Measurements from ENCODE around the gene OR4A15. TPM values are rescaled to one million over a fixed set of nuclear protein-coding genes. Genes with fewer than 3 reads are reported as not detected.

OR4A15 gene
- total RNA-seq, 1 experiment from 2014 or later: not detected

DNA sequence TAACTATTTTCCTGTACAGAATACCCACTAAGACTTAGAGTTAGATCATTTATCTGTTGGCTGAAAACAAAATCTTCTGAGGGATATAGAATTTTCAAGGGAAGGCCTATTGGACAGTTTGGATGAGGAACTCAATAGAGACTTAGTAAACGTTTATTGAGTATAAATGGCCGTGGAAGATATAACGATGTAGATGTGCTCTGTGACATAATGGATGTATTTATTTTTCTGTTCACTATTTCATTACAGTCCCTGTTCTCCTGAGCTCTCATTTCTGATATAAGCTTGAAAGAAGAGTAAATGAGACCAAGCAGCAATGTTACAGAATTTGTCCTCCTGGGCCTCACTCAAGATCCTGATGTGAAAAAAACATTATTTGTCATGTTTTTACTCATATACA lies 24.9 kb upstream of the OR4A15 start, which contains the start of gene OR4A16:
TSS of gene OR4A16 (plus strand) at position 301 of the 400 bp plus-strand sequence. CDS start at position 301, 0 bp downstream.
- no peaks in the 10 kb centered on the region for H3K79me2 ChIP-seq (ENCODE audit: insufficient read depth, low read length)
- Mint-ChIP-seq H3K4me1 (no peaks in the 10 kb centered on the region), H3K27ac (no peak within 1 kb of the TSS), H3K27me3 (ENCODE audit: low read depth) (no peaks in the 10 kb centered on the region), H3K9me3 (peaks cover 78 to 90% of the 10 kb centered on the region in 2 experiments), H3K4me3 (no peak within 1 kb of the TSS; a peak in 1 of 5 replicates), H3K36me3 (ENCODE audit: insufficient read depth in 1 of 3, low read depth in 3 of 3) (peaks cover 3 to 17% (median 4%) of the 10 kb centered on the region in 3 experiments; a peak in 5 of 7 replicates)
- no peak for DNase-seq
- no peaks in the 10 kb centered on the region for H3K23me2 ChIP-seq (ENCODE audit: insufficient read length, low read depth, low read length, poor library complexity, severe bottlenecking)
- H2BK5ac ChIP-seq (ENCODE audit: insufficient read length, low read length): no peak within 1 kb of the TSS
- no peak within 1 kb of the TSS for H2BK15ac ChIP-seq (ENCODE audit: low read depth, low read length)
- TF ChIP-seq, protein P1, sequence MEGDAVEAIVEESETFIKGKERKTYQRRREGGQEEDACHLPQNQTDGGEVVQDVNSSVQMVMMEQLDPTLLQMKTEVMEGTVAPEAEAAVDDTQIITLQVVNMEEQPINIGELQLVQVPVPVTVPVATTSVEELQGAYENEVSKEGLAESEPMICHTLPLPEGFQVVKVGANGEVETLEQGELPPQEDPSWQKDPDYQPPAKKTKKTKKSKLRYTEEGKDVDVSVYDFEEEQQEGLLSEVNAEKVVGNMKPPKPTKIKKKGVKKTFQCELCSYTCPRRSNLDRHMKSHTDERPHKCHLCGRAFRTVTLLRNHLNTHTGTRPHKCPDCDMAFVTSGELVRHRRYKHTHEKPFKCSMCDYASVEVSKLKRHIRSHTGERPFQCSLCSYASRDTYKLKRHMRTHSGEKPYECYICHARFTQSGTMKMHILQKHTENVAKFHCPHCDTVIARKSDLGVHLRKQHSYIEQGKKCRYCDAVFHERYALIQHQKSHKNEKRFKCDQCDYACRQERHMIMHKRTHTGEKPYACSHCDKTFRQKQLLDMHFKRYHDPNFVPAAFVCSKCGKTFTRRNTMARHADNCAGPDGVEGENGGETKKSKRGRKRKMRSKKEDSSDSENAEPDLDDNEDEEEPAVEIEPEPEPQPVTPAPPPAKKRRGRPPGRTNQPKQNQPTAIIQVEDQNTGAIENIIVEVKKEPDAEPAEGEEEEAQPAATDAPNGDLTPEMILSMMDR (conservative IDR thresholded peaks at IDR 0.05): no peak
- H3K79me1 ChIP-seq (ENCODE audit: insufficient read depth, low read depth, low read length, poor library complexity, severe bottlenecking): no peaks in the 10 kb centered on the region
- no peak within 1 kb of the TSS for H3K56ac ChIP-seq (ENCODE audit: insufficient read length, low read depth, low read length)
- no peak within 1 kb of the TSS for H2BK20ac ChIP-seq (ENCODE audit: low read depth, low read length, poor library complexity, severe bottlenecking)
- no peak within 1 kb of the TSS for H3K4me2 ChIP-seq (ENCODE audit: insufficient read depth, insufficient read length, low read length)
- no CpG with 5 or more reads among the region's 3 CpGs for WGBS (ENCODE audit: extremely low coverage, insufficient read length, low lambda C conversion rate)
- H3K4ac ChIP-seq (ENCODE audit: low read depth, low read length): no peak within 1 kb of the TSS
- no peak within 1 kb of the TSS for H3K27ac ChIP-seq (ENCODE audit: insufficient read length, low read depth, low read length)
- peaks cover 68% of the 10 kb centered on the region for H3K9me3 ChIP-seq (ENCODE audit: control insufficient read depth, low read depth, low read length)
- no peak within 1 kb of the TSS for H3K9ac ChIP-seq (ENCODE audit: extremely low read depth, insufficient read length, low read length)
- no peak within 1 kb of the TSS for H4K5ac ChIP-seq (ENCODE audit: insufficient read length, low read depth, low read length)
- H2AK5ac ChIP-seq (ENCODE audit: insufficient read length, low read length): no peak within 1 kb of the TSS
- H3K27me3 ChIP-seq (ENCODE audit: insufficient read depth, low read length): no peaks in the 10 kb centered on the region
- H2BK120ac ChIP-seq (ENCODE audit: low read depth, low read length, poor library complexity, severe bottlenecking): no peak within 1 kb of the TSS
- no peak within 1 kb of the TSS for H3K23ac ChIP-seq (ENCODE audit: insufficient read length, low read depth, low read length)
- H4K20me1 ChIP-seq (ENCODE audit: control insufficient read depth, insufficient read depth, insufficient read length): no peaks in the 10 kb centered on the region
- H3K4me1 ChIP-seq (ENCODE audit: insufficient read depth, low read length): no peaks in the 10 kb centered on the region
- H4K8ac ChIP-seq (replicated peaks; ENCODE audit: insufficient read length, low read depth, low read length): no peak within 1 kb of the TSS
- H4K91ac ChIP-seq (ENCODE audit: insufficient read length, low read depth, low read length): no peak within 1 kb of the TSS
- H3T11ph ChIP-seq (ENCODE audit: low read length): no peak within 1 kb of the TSS
- H3K18ac ChIP-seq (ENCODE audit: insufficient read length, low read depth, low read length): no peak within 1 kb of the TSS
- no peak within 1 kb of the TSS for H3K14ac ChIP-seq (ENCODE audit: insufficient read depth, low read length)
- no peak within 1 kb of the TSS for H2AFZ ChIP-seq (ENCODE audit: low read length)
- no peak within 1 kb of the TSS for H2BK12ac ChIP-seq (ENCODE audit: insufficient read length, low read depth, low read length)

Measured in H9 (cell line).